SK-N-MC (cell line): ENCODE results near the gene PLCXD1.

Experiments
- EZH2 ChIP-seq: fragments of 200-600 bp; sonication (generic); IDR thresholded peaks from one replicate; pipeline ENCODE4 v1.6.1; 2017; ENCODE audit warnings: antibody characterized with exemption
- POLR2AphosphoS5 ChIP-seq: IDR thresholded peaks from 2 replicates; pipeline ENCODE4 v1.6.1; 2012; ENCODE audit warnings: mild to moderate bottlenecking, low read depth, low read length, borderline replicate concordance

DNA sequence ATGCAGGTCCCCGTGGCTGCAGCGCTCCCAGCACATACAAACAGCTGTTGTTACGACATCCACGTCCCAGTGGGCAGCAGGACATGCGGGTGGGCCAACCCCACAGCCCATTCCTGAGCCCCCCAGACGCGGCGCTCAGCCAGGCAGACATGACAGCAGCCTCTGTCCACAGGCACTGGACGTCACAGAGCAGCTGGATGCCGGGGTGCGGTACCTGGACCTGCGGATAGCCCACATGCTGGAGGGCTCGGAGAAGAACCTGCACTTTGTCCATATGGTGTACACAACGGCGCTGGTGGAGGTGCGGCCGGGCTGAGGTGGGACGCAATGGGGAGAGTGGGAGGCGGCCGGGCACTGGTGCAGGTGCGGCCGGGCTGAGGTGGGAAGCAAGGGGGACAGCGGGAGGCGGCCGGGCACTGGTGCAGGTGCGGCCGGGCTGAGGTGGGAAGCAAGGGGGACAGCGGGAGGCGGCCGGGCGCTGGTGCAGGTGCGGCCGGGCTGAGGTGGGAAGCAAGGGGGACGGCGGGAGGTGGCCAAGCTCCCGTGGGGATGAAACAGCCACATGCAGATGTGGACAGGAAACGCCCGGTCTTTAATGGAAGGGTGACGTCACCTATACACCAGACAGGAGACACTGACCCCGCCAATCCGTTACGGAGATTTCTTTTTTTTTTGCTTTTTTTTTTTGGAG, 9.4 kb downstream of the PLCXD1 start:
- TF ChIP-seq POLR2AphosphoS5 (no peak), EZH2 (no peak)
